BLaER1 (cell line): ENCODE measurements around the gene MAPK7.

Experiments used
- H3K27ac ChIP-seq: shearing (Covaris generic); formaldehyde crosslinking; 2 replicates; pipeline ENCODE4 v1.8.1; 2022
- H3K27me3 ChIP-seq: shearing (Covaris generic); formaldehyde crosslinking; 2 replicates; pipeline ENCODE4 v1.8.1; 2022
- H3K36me3 ChIP-seq: shearing (Covaris generic); formaldehyde crosslinking; 2 replicates; pipeline ENCODE4 v1.8.1; 2022
- H3K4me1 ChIP-seq: shearing (Covaris generic); formaldehyde crosslinking; 2 replicates; pipeline ENCODE4 v1.8.1; 2022
- H3K4me2 ChIP-seq: shearing (Covaris generic); formaldehyde crosslinking; 2 replicates; pipeline ENCODE4 v1.8.1; 2022
- H3K4me3 ChIP-seq: shearing (Covaris generic); formaldehyde crosslinking; 2 replicates; pipeline ENCODE4 v1.8.1; 2022
- H3K9ac ChIP-seq: shearing (Covaris generic); formaldehyde crosslinking; 2 replicates; pipeline ENCODE4 v1.8.1; 2022
- H3K9me3 ChIP-seq: shearing (Covaris generic); formaldehyde crosslinking; 2 replicates; pipeline ENCODE4 v1.8.1; 2022
- H4K20me1 ChIP-seq: shearing (Covaris generic); formaldehyde crosslinking; 2 replicates; pipeline ENCODE4 v1.8.1; 2022
- Cebpa-rat ChIP-seq: shearing (Covaris generic); IDR thresholded peaks from 2 replicates; pipeline ENCODE4 v1.8.1; 2022

Gene MAPK7

DNA sequence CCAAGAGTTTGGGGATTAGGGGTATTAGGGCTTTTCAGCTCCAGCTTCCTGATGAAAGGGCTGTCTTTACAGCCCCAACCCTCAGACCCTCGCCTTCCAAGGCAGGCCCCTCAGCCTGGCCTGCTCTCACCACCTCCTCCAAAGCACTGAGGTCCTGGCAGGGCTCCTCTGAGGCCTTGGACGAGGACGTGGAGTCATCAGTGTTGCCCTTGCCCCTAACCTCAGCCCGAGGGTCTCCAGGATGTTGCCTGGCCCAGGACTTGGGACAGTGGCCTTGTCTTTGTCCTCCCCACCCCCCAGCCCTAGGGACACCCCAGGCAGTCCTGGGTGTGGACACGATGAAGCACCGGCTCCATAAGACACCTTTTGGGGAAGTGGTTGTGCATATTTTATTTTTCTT, 44.0 kb upstream of the MAPK7 start:
- no peak overlapping the region for H3K9ac ChIP-seq
- TF ChIP-seq Cebpa-rat: no peak

DNA sequence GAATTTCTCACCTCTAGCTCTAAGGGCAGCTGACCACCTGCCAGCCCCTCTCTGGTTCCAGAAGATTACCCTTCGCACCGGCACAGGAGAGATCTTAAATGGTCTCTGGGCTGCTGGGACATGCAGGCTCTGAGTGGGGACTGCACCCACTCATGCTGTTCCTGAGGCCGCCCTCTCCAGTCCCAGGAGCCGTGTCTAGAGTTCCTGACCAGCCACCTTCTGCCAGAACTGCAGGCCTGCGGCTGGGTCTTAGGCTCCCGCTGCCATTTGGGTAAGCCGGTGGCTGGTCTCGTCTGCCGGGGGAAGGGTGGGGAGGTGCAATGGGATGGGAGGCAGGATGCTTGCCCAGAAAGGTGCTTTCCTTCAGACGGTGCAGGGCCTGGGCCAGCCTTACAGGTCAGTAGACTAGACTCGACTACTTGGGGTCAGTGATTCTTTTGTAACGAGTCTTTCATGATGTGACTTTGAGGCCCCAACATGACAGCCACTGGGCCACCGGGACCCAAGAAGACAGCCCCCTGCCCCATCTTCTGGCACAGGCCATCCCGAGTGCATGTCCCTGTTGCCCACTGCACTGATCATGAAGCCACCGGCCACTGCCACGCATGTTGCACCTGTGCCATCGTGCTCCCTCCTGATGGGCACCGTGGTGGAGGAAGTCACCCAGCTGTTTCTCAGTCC, 42.2 kb upstream of the MAPK7 start:
- Histone ChIP-seq H3K4me3 (no peak overlapping the region), H3K4me2 (no peak overlapping the region), H4K20me1 (peaks cover 29% of the 10 kb centered on the region; the same call in 1 of the 2 replicates), H3K36me3 (no peaks in the 10 kb centered on the region), H3K9me3 (no peaks in the 10 kb centered on the region), H3K9ac (no peak overlapping the region), H3K27ac (no peak overlapping the region), H3K27me3 (peaks cover 14% of the 10 kb centered on the region; the same call in 1 of the 2 replicates), H3K4me1 (no peaks in the 10 kb centered on the region)
- TF ChIP-seq Cebpa-rat: no peak

More for the DNA sequence above, 44.0 kb upstream of the MAPK7 start:
- Histone ChIP-seq H3K9me3 (no peaks in the 10 kb centered on the region), H3K36me3 (no peaks in the 10 kb centered on the region), H3K4me2 (no peak overlapping the region), H3K4me1 (no peaks in the 10 kb centered on the region), H3K27ac (no peak overlapping the region), H4K20me1 (peaks cover 36% of the 10 kb centered on the region; the same call in 1 of the 2 replicates), H3K27me3 (peaks cover 14% of the 10 kb centered on the region; the same call in 1 of the 2 replicates), H3K4me3 (no peak overlapping the region)

DNA sequence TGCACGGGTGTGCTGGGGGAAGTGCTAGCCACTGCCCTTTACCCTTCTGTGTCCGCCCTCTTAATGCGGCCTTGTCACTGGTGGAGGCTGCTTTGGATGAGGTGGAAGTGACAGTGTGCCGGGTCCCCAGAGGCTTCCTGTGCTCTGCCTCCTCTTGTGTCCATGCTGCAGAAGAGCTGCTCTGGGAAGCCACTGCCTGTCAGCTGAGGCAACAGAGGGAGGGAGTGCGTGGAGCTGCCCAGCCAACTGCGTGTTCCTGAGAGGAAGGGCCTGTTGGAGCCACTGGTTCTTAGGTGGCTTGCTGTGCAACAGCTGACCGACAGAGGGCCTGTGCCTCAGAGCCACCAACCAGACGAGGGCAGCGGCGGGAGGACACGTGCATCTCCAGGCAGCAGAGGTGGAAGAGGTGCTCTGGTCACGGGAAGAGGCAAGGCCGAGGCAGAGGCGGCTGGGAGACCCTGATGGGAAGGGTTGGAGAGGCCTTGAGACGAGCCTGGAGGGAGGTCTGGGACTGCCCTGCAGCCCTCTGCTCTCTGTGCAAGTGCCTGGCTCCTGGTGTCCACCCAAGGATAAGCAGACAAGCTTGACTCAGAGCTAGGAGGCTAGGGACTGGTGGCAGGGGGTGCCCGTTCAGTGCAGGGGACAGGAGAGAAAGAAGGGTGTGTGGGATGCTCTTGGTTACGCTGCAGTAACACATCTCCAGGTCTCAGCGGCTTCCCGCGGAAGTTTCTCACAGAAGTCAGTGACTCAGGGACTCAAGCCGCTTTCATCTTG, 41.2 kb upstream of the MAPK7 start:
- no peak for TF ChIP-seq Cebpa-rat
- Histone ChIP-seq H3K4me3 (no peak overlapping the region), H3K4me2 (no peak overlapping the region), H3K36me3 (no peaks in the 10 kb centered on the region), H3K9ac (no peak overlapping the region), H3K27ac (no peak overlapping the region), H4K20me1 (peaks cover 30% of the 10 kb centered on the region; the same call in 1 of the 2 replicates), H3K27me3 (peaks cover 18% of the 10 kb centered on the region; the same call in 1 of the 2 replicates), H3K4me1 (no peaks in the 10 kb centered on the region), H3K9me3 (no peaks in the 10 kb centered on the region)

DNA sequence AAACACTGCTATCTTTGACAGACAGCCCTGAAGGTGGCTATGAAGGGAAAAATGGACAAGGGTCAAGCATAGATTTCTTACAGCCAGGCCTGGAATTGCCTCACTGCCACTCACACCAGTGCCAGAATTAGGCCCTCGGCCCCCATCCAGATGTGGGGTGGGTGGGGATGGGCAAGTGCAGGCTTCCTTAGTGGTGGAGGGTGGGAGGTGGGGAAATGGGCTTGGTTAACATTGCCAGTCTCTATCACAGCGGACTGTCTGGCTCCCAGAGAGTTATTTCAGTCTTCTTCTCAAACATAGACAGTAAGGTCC, 40.6 kb upstream of the MAPK7 start:
- no peak overlapping the region for H3K4me2 ChIP-seq
- H3K36me3 ChIP-seq: no peaks in the 10 kb centered on the region
- H3K4me1 ChIP-seq: no peaks in the 10 kb centered on the region
- no peak overlapping the region for H3K4me3 ChIP-seq
- H3K27ac ChIP-seq: no peak overlapping the region
- no peak overlapping the region for H3K9ac ChIP-seq
- H3K9me3 ChIP-seq: no peaks in the 10 kb centered on the region
- TF ChIP-seq Cebpa-rat: no peak
- peaks cover 18% of the 10 kb centered on the region; the same call in 1 of the 2 replicates for H3K27me3 ChIP-seq
- peaks cover 36% of the 10 kb centered on the region; the same call in 1 of the 2 replicates for H4K20me1 ChIP-seq

DNA sequence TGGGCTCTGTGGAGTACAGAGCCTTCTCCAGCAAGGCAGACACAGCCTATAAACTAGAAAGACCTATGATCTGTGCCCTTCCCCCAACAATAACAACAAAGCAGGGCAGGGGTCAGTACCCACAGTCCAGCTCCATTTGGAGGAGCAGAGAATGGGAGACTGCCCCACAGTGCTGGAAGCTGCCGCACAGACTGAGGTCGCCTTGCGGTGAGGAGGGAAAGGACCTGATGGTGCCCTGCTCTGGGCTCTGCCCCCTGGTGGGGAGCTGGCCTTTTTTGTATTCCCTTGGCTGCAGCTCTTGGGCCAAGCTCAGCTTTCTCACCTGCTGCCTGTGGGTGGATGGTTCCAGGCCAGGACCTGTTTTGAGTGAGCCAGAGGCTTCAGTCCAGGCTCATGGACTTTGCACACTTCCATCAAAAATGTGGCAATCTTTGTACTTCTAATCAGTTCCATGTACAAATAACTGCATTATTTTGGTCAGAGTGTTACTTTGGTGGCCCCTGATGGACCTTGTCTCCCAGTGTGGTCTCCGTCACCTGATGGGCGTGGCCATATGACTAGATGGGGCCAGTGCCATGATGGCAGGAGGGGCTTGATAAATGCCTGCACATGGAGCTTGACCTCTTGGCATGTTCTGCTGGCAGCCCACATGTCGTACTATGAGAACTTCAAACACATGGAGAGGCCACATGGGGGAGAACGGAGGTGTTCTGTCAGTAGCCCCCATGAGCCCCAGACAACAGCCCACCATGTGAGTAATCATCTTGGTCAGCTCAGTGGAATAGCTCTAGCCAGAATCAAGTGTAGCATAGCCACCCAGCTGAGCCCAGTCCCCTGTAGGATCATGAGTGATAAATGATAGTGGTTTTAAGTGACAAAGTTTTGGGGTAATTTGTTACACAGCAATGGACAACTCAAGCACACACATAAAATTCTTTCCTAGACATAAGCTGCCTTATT, 40.0 kb upstream of the MAPK7 start:
- Histone ChIP-seq H3K36me3 (no peaks in the 10 kb centered on the region), H3K27ac (no peak overlapping the region), H3K4me1 (no peaks in the 10 kb centered on the region), H3K4me3 (no peak overlapping the region), H3K27me3 (peaks cover 18% of the 10 kb centered on the region; the same call in 1 of the 2 replicates), H3K4me2 (no peak overlapping the region), H3K9ac (no peak overlapping the region), H3K9me3 (no peaks in the 10 kb centered on the region), H4K20me1 (peaks cover 42% of the 10 kb centered on the region; the same call in 1 of the 2 replicates)
- no peak for TF ChIP-seq Cebpa-rat

DNA sequence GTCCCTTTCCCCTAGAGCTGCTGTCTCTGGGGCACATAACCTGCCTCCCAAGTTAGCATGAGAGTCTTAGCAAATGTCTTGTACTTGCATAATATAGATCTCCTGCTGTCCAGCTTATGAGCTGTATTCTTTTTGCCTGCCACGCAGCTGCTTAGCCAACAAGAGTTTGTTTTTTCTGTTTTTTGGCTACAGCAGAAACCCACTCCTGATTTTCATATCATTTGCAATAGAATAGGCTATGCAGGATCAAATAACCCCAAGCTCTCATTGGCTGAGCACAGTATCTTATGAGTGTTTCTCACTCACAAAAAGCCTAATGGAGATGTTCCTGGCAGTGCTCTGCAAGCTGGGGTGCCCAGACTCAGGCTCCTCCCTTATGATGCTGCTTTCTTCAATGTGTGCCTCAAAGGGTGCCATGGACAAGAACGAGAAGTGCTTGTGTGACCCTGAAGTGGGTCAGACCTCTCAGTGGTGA, 38.9 kb upstream of the MAPK7 start:
- H3K4me2 ChIP-seq: no peak overlapping the region
- H3K4me1 ChIP-seq: no peaks in the 10 kb centered on the region
- H3K36me3 ChIP-seq: no peaks in the 10 kb centered on the region
- H3K27me3 ChIP-seq: 0 out of 2 replicates have a peak, but pooled peaks cover 12% of the 10 kb centered on the region
- no peak overlapping the region for H3K4me3 ChIP-seq
- H3K27ac ChIP-seq: no peak overlapping the region
- H3K9me3 ChIP-seq: no peaks in the 10 kb centered on the region
- H3K9ac ChIP-seq: no peak overlapping the region
- no peak for TF ChIP-seq Cebpa-rat
- H4K20me1 ChIP-seq: peaks cover 44% of the 10 kb centered on the region; the same call in 1 of the 2 replicates

DNA sequence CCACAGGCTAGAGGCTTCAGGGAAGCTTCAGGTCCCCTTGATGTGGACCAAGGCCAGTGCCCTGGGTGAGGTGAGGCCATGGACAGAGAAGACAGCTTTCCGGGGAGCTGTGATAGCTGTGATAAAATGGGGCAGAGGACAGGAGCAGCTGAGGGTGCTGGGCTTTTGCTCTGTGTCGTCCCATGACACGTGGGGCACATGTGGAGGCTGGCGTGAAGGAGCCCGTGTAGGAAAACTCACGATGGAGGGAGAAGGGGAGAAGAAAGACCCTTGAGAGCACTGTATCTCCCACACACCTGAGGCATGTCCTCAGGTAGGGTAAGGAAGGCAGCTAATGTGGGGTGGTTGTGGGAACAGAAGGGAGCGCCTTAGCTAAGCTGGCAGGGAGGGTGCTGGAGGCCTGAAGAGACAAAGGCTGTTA, 37.1 kb upstream of the MAPK7 start:
- H3K9me3 ChIP-seq: no peaks in the 10 kb centered on the region
- 0 out of 2 replicates have a peak, but pooled peaks cover 12% of the 10 kb centered on the region for H3K27me3 ChIP-seq
- no peak overlapping the region for H3K4me2 ChIP-seq
- peaks cover 44% of the 10 kb centered on the region for H4K20me1 ChIP-seq
- H3K4me1 ChIP-seq: peaks cover 1% of the 10 kb centered on the region
- no peak overlapping the region for H3K27ac ChIP-seq
- no peak for TF ChIP-seq Cebpa-rat
- no peaks in the 10 kb centered on the region for H3K36me3 ChIP-seq
- no peak overlapping the region for H3K4me3 ChIP-seq
- no peak overlapping the region for H3K9ac ChIP-seq

DNA sequence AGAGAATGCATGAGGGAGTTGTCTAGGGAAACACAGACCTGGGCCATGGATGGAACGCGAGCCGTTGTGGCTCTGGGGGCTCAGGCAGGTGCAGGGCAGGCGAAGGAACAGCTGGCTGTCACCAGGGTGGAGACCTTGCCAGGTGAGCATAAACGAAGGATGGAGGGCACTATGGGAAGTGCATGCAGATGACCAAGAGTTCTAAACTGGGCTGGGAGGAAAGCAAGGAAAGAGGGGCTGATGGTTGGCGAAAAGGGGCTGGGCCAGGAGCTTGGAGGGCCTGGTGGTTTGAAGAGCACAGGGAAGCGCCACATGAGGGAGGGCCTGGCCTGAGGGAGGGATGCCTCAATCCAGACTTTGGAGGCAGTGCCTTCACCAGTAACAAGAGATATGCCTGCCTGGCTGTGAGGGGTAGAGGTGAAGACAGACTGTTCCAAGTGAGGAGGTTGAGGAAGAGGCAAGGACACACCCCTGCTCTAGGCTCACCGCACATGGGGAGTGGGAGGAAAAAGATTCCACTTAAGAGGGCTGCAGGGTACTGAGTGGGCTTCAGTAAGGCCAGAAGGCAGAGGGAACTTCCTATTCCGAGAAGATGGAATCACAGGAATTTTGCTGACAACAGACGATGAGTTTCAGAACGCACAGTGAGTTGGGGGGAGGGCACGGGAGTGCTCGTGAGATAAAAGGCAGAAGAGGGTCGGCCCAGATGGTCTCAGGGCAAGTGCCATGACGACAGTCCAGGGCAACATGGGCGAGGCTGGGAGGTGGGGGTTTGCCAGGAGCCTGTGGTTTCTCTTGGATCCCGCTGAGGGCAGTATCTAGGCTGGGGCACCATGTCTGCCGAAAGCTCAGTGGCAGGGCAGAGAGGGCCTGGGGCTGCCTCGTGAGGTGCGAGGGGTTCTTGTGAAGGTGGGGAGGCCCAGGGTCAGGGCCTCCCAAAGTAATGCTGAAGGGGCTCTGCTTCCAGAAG, 36.4 kb upstream of the MAPK7 start:
- Histone ChIP-seq H3K4me2 (no peak overlapping the region), H3K27me3 (0 out of 2 replicates have a peak, but pooled peaks cover 11% of the 10 kb centered on the region), H3K36me3 (no peaks in the 10 kb centered on the region), H3K4me1 (peaks cover 8% of the 10 kb centered on the region), H3K4me3 (no peak overlapping the region), H4K20me1 (peaks cover 49% of the 10 kb centered on the region), H3K9ac (no peak overlapping the region), H3K9me3 (no peaks in the 10 kb centered on the region), H3K27ac (no peak overlapping the region)
- TF ChIP-seq Cebpa-rat: no peak
